NCI-H2171 treated with DMSO at 0.1 percent for 48 hours (cell line): ENCODE data around the gene BMP8B.
"Not testable (repeated sequence)": the region's sequence is repeated elsewhere in the genome, so short reads cannot be mapped to it uniquely, and the experiment has no call there.

Experiments used
- DNase-seq: peaks from one replicate; lab custom pipeline; 2025; lab: John Stamatoyannopoulos, UW

The BMP8B gene

GRCh38 chr1:39777896-39778295 lies 10.8 kb downstream of the BMP8B start:
- DNase-seq, result not testable (repeated sequence)

DNA sequence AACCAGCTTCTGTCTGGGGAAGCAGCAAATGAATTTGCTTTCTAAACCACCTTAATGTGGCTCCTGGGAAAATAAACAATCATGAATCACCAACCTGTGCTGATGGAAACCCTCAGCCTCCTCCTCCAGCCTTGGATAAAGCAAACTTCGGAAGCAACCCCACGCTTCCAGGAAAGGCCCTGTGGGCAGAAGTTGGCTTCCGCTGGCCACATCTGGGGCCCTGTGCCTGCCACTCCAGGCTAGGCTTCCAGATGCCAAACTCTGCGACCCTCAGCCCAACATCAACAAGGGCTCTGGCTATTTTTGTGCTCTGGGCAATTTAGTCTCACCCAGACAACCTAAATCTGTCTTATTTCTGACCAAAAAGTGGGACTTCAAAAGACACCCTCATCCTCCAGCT lies 11.4 kb downstream of the BMP8B start:
- DNase-seq, result no peak

DNA sequence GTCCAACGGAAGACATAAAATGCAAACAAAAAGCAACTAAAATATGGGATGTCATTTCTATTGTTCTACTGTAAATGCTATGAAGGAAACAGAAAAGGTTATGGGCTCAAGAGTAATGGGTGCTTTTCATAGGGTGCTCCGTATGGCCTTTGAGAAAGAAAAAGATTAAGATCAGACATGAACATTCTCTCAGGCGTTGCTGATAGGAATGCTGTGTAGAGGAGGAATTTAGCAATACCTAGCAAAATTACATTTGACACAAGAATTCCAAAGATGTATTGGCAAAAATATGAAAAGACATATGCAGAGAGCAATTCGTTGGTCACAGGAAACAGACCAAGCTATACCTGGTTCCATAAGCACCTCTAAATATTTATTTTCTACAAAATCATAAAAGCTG lies 11.8 kb downstream of the BMP8B start:
- no peak for DNase-seq

DNA sequence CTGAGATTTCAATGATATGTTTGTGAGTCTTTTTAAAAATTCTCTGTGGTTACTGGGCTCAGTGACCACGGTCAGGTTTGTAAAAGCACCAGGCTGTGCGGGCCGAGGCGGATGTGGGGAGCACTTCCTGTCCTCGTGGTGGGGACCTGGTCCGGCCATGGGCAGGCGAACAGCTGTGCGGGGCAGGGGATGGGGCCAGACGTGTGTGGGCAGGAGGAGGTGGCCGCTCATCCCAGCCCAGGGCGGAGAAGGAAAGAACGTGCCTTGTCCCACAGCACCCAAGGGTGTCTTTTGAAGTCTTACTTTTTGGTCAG lies 12.3 kb downstream of the BMP8B start:
- DNase-seq, result no peak

DNA sequence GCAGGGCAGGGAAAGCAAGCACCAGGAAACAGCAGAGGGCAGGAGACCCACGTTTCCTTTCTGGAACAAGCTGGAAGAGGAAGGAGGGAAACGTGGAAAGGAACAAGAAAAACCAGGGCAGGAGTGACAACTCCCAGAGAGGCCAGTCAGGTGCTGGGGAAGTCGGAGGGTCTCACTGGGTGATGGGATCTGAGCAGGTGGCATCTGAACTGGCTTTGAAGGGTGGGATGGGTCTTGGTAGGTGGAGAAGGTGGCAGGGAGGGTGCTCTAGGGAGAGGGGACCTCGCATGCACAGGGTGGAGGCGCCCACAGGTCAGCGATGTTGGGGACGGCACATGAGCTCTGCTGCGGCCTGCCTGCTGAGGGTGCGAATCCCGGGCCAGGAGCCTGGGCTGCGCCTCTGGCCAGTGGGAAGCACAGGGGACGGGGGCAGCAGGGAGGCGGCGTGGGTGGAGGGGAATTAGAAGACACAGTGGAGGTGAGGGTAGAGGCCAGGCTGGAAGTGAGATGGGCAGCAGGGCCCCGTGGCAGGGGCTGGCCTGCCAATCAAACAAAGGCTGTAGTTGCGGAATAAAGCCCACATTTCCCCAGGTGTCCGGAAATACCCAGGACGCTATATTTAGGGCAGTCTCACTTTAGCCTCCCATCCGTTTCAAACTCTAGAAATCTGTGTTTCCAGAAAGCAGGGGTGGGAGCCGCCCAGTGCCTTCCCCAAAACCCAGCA lies 12.8 kb downstream of the BMP8B start:
- DNase-seq, result not testable (repeated sequence)

GRCh38 chr1:39775141-39775540 lies 13.5 kb downstream of the BMP8B start:
- not testable (repeated sequence) for DNase-seq

DNA sequence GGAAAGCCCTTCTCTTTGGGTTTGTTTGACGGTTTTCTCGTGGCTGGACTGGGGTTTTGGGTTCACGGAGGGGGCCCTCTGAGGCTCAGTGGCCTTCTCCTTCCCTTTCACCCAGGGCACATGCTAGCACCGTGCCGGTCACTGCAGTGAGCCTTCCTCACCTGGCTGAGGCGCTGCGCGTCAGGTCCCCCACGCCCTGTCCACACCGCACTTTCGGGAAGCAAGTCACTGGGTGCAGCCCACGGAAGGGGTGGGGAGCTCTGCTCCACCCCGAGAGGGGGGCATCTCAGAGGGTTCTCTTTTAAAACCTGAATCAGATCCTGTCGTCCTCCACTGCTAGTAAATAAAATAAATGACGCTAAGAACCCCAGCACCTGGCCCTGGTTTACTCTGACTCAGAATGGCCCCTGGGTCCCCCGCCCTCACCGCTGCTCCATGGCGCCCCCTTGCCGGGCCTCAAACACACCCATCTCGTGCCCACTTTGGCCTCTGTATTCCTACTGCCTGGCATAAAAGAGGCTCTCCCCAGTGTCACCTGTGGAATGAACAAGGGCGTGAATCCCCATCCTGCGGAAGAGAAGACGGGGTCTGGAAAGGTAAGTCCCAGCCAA lies 15.2 kb downstream of the BMP8B start:
- not testable (repeated sequence) for DNase-seq

GRCh38 chr1:39771022-39771532 lies 17.6 kb downstream of the BMP8B start, which contains the start of gene OXCT2:
Gene OXCT2 (minus strand): TSS chr1:39771348. CDS start chr1:39771255, 93 bp downstream.
- not testable (repeated sequence) for DNase-seq

DNA sequence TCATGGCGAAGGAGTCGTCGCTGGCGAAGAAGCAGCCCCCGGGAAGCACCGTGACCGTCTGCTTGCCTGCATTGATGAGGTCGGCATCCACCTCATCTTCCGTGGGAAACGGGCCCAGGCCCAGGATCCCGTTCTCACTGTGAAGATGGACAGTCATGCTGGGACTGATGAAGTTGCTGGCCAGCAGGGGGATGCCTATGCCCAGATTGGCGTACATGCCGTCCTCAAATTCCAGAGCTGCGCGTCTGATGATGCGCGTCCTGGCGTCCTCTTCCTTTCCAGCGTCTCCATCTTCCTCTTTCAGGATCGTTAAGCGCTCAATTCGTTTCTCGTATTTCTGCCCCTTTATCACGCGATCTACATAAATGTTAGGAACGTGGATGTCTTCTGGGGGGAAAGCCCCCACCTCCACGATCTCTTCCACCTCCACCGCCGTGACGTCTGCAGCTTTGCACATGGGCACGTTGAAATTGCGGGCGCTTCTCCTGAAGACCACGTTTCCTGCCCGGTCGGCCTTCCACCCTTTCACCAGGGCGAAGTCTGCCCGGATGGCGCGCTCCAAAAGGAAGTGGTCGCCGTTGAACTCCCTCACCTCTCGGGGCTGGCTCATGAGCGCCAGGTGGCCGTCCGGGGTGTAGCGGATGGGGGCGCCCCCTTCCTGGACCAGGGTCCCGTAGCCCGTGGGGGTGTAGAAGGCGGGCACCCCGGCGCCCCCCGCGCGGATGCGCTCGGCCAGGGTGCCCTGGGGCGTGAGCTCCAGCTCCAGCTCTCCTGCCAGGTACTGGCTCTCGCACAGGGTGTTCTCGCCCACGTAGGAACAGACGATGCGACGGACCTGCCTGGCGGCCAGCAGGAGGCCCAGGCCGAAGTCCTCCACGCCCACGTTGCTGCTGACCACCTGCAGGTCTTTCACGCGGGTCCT lies 18.3 kb downstream of the BMP8B start:
- DNase-seq, result not testable (repeated sequence)

GRCh38 chr1:39769502-39769901 lies 19.2 kb downstream of the BMP8B start:
- DNase-seq, result not testable (repeated sequence)

- not testable (repeated sequence) for DNase-seq
These were observed 22.2 kb downstream of the BMP8B start for GRCh38 chr1:39766466-39766865.

- not testable (repeated sequence) for DNase-seq
These were observed 24.2 kb downstream of the BMP8B start for GRCh38 chr1:39764512-39764911.

- not testable (repeated sequence) for DNase-seq
These were observed 24.9 kb downstream of the BMP8B start for GRCh38 chr1:39763619-39764374.

- DNase-seq, result no peak
These were observed 25.8 kb downstream of the BMP8B start for GRCh38 chr1:39762550-39763540.

GRCh38 chr1:39761557-39762260 lies 27.0 kb downstream of the BMP8B start:
- no peak for DNase-seq

DNA sequence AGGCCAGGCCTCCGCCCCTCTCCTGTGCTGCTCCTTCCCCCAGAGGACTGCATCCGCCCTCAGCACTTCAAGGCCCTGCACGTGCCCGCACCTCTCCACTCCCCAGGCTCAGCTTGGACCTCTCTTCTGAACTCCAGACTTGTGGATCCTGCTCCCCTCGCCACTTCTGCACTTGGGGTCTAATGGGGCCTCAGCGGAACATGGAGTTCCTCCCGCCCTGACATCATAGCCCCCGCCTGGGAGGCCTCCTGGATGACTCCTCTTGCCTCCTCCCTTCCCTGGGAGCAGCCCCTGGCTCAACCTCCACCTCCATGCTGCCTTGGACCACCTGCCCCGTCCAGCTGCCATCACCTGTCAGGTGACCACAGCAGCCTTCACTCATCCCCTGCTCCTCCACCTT lies 27.6 kb downstream of the BMP8B start:
- no peak for DNase-seq

DNA sequence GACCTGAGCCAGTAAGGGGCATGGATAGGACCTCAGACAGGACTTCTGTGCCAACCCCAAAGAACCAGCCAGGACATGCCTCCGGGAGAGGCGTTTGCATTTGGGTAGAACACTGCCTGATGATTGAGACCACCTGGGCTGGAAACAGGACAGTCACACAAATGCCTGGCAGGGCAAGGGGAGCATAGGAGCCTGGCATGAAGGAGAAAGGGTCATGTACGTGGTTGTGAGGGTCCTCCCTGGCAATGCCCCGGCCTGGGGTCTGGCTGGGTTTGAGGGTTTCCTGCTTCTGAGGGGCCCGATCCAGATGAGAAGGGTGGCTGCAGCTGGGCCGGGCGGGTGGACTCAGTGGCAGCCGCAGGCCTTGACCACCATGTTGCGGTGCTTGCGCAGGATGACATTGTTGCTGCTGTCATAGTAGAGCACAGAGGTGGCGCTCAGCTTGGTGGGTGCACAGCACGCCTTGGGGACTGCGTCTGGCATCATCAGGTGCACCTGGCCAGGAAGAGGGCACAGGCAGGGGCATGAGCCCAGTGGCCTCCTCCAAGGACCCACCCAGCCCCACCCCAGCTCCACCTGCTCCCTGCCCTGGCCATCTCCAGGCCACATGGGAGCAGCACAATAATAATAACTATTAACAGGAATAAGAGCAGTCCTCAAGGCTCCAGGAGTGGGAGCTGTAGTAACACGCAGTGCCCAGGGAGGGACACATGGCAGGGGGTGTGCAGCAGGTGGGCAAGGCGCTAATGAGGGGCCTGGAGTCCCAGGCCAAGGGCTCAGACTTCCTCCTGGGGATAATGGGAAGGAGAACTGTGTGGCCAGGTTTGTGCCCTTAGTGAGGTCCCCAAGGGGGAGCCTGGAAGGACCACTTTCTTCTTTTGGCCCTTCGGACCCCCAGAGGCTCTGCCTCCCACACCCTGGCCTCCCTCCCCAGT lies 28.3 kb downstream of the BMP8B start:
- no peak for DNase-seq

DNA sequence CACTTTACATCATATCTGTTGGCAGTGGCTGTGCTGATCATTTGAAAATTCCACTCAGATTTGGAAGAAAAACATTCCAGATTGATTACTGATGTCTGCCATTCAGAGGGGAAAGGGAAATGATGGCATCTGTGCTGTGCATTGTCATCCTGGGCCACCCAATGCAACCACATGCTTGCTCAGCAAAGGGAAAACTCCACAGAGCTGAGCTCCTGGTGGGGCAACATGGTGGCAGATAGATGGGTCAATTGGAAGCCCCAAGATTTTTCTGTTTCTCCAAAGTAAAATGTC lies 29.3 kb downstream of the BMP8B start:
- no peak for DNase-seq
